Activated CD8-positive, alpha-beta memory T cell treated with anti-CD3 and anti-CD28 coated beads for 1 hour (primary cell): ENCODE measurements around the gene GLIS1.

ENCODE experiments used
- DNase-seq, 2 donors: peaks; one replicate each; pipeline ENCODE4 v3.0.0-alpha.2; 2020; ENCODE audit warnings: low read depth in 1 of 2; ENCODE audit errors: extremely low read depth in 1 of 2

The GLIS1 gene

DNA sequence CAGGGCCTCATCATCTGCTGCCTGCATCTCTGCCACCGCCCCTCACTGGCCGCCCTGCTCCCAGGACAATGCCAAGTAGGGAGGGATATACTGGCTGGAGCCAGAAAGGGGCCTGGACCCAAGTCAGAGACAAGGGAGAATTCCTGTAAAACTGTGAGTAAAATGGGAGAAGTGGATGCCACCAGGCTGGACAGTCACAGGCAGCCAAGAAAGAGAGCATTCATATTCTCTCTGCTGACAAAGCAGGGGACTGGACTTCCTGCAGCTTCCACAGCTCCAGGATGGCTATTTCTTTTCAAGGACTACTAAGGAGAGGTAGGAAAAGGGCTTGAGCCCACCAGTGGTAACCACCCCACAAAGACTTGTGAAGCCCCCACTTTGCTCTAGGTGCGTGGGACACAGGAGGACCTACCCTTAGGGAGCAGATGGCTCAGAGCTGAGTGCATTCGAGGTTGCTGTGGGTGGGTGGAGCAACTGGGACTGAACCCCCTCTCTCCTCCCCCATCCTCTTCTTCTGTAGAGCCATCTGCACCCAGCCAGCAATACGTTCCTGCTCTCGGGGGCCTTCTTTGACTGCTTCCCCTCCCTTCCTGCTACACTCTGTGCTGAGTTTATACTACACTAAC, 57.5 kb downstream of the GLIS1 start:
- DNase-seq: no peak

DNA sequence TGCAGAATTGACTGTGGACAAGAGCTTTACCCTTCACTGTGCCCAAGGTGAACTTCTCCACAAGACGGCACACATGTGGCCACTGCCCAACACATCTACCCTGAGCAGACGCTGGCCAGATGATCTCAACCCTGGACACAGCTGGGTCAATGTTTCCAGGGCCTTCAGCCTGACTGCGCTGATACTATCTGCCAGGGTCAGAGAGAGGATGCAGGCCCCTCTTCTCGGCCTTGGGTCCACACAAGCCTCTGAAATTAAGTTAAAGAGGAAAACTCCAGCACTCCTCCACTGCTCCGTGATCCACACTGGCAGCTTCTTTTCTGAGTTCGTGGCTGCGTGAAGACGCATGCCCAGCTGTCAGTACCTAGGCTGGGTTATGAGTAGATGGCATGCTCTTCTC, 58.1 kb downstream of the GLIS1 start:
- no peak for DNase-seq

DNA sequence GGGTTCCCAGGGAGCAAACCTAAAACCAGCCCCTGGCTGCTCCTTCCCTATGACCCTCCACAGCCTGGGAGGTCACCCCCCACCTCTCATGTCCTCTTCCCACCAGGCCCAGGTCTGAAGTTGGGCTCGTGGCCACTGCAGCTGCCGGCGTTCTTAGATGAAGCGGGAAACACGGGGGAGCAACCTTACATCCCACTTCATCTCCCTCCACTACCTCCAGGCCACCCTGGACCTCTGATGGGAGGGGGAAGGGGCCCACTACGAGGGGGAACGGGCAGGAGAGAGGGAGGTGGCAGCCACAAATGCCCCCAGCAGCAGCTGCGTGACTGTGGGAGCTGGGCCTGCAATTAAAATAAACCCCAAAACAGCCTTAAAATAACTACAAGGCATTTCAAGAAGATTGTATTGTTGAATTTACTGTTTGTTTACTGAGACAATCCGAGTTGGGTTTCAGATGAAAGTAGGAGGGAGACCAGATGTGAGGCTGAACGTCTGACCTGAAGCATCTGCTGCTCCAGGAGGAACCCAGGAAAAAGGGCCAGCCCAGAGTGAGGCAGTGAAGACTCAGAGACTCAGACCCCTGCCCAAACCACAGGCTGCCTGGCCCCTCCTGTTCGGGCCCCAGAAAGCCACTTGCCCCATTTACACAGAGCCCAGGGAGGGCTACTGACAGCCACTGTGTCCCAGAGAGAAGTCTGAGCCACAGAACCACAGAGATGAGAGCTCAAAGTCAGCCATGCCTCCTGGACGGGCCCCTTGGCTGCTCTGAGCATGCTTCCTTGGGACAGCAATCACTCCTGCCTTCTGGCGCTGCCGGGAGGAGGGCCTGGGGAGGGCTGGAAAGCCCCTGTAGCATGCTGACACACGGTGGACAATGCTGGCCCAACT, 59.8 kb downstream of the GLIS1 start:
- DNase-seq: no peak

DNA sequence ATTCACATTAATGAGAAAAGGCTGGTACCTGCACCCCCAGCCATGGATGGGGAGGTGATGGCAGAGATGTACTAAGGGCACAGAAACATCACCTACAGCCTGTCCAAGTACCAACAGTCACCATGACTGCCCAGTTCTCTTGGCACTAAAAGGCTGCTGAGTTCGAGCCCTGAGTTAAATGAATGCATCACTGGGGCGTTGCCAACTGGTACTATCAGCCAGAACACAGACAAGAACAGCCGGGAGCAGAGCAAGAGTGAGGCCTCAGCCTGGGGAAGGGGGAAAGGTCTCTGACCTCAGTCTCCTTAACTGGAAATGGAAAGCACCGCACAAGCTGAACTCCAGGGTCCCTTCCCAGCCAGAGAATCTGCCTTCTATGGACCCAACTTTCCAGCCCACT, 60.5 kb downstream of the GLIS1 start:
- no peak for DNase-seq

DNA sequence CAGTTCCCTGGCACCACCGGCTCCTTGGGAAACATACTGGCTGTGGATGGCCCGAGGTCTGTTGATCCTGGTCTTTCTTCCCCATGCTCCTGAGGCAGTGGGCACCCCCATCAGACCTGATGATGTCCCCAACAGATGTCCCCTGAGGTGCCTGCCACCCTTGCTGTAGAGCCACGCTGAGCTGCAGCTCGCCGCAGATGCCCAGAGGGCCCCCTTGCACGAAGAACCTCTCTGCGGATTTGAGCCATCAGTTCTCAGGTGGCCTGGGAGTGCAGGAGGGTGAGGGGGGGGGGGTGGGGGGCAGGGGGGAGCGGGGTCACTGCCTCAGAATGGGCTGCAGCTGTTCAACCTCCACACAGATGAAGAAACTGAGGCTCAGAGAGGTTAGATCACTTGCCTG, 60.9 kb downstream of the GLIS1 start:
- no peak for DNase-seq

DNA sequence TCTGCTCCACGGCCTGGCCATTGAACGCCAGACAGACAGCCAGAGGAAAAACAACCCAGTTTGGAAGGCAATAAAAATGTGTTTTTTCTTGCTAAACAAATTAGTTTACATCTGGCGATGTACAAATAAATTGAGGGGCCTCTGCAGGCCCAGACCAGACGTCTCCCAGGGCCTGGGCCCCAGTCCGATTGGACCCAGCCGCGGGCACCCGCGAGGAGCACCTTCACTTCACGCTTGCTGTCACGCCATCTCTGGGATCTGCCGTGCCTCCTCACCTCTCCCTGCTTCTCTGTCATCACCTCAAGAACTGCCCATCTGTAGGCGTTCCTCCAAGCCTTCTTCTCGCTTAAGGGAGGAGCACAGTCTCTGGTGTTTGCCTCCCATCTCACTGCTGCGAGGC, 61.5 kb downstream of the GLIS1 start:
- no peak for DNase-seq

DNA sequence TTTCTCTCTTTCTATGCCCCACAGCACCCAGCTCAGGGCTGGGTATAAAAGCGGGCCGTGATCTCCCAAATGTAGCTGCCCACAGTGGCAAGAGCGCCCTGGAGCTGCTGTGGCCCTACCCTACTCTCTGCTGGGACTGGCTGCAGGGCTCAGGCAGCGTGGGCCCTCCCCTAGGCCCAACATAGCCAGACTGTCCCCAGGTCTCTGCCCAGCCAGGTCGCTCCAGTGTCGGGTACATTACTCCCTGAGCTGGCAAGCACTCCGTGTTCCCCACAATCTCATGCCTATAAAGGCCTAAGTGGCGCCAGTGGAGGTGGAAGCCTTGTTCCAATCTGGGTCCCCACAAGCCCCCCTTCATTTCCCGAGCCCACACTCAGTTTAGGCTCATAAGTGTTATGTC, 66.2 kb downstream of the GLIS1 start:
- no peak for DNase-seq

DNA sequence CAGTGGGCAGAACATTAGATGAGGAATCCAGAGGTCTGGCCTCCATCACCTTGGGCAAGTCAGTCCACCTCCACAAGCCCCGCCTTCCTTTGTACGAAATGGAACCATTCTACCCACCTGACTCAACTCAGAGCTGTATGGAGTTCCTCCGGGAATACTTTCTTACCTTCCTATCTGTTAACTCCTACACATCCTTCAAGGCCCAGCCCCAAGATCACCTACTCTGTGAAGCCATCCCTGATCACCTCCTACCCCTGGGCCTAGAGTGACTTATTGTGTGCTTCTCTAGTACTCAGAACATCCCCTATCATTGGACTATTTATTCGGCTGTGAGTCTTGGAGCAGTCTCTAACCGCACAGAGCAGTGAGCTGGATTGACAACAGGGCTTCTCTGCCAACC, 66.7 kb downstream of the GLIS1 start:
- no peak for DNase-seq

DNA sequence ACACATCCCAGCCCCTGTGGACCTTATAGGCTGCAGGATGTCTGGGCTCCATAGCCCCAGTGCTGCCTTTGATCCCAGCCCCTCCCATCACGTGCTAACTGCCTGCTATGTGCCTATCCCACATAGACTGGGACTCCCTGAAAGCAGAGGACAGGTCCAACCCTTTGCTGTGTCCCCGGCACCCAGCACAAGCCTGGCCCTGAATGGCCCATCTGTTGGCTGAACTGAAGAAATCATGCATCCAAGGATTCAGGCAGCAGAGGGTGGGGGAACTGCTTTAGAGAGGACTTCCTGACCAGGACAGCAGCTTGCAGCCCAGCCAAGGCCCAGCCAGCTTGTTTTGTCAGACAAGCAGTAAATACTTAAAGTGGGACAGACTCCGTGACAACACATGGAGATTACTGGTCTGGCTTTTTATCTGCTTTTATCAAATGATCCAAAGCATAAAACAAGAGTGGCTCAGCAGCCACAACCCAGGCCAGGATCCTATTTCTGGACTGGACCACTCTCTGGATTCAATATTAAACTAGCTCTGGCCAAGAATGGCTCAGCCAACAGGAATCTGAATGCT, 69.3 kb downstream of the GLIS1 start:
- DNase-seq: no peak

DNA sequence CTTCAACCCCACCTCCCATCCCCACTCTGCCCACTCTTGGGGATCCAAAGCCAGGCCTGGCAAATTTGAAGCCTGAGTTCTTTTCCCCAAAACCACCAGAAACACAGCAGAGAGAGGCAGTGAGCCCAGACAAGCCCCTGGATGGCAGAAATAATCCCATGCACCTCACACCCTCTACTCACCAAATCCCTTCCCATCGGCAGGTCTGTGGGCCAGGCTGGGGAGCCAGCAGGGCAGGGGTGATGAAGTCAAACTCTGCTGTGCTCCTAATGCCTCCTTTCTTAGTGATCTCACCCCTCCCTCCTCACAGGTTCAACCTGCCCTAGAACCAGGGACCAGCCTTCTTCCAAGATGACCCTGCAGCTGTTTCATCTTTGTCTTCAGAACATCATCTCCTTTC, 72.4 kb downstream of the GLIS1 start:
- DNase-seq: no peak

DNA sequence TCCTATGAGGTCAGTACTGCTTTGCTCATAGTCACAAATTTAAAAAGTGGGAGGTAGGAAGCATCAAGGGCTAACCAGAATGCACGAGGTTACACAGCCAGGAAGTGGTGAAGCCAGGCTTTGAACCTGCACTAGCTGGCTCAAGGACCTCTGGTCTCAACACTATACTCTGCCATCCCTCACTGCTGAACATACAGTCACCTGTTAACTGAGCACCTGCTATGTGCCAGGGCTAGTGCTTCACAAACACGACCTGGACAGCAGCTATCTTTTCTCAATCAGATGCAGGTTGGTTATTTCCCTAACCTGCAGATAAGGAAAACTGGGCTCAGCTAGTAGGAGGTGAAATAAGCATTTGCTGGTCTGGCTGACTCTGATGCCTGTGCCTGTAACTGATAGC, 73.0 kb downstream of the GLIS1 start:
- DNase-seq: no peak

DNA sequence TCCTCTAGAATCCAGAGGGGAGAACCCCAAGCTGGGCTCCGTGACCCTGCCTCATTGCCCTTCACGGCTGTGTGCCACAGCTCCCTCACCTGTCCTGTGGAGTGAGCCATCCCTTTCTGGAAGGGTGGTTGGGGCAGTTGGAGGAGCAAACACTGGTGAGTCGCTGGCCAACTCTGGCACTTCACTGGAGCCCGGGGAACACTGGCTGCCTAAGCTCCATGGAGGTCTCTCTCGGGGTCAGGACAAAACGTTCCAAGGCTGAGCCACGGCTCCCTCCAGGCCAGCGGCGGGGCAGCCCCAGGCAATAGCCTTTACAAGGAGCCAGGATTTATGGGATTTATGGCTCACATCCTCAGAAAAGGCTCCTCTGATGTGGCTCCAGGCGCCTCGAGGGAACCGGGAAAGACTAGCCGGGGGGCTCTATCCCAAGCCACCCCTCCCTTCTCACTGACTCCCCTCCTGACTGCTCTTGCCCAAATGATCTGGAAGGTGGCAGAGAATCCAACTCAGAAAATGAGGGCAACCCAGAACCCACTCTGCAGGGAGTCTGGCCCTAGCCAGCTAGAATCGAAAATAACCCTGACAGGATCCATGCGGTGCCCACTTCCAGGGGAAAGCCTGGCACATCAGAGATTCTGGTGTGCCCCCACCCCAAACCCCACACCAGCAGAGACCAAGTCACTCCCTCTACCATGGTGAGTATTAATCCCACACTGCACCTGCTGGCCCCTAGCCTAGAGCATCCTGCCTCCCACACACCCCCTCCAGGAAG, 75.2 kb downstream of the GLIS1 start:
- DNase-seq: no peak

DNA sequence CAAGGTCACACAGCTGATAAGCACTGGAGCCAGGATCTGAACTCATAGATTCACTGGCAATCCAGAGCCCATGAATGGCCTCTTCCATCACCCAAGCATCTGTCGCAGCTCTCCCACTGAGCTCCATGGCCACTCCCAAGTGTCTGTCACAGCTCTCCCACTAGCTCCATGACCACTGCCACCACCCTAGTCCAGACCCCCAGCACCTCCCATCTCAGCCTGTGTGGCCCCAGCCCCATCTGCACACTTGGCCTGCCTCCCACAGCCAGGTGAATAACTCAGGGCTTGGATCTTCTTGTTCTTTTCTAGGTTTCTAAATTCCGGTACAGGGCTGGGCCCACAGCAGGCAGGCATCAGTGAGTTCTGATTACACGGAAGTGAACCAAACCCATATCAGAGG, 76.0 kb downstream of the GLIS1 start:
- no peak for DNase-seq

DNA sequence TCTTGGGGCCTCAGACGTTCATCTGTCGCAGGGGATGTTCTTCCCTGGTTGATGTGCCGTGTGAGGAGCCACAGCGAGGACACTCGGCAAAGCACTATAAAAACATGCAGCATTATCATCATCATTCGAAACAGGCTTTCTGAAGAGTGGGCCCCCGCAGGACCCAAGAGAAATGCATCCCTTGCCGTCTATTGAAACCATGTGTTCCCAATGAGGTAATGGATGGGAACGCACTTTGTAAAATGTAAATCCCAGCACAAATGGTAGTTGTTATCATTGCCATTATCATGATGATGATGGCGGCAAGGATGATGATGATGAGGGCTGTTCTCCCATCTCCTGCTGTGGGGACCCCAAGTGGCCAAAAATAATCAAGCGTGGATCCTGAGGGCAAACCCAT, 76.8 kb downstream of the GLIS1 start:
- no peak for DNase-seq

DNA sequence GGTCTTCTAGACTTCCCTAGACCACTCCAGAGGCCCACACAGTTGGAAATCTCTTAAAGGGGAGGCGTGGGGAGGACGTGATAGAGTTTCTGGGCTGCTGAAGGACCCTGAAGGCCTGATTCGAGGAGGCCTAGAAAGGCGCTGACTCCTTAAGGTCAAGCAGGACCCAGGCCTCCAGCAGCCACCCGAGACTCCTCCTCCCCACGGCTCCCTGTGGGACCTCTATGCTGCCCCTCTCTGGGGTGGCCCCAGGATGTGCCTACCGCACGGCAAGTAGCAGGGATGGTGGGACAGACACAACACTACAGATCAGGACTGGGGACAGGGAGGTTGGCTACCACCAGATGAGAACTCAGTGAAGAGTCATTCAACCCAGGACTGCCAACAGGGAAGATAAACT, 77.5 kb downstream of the GLIS1 start:
- DNase-seq: no peak

DNA sequence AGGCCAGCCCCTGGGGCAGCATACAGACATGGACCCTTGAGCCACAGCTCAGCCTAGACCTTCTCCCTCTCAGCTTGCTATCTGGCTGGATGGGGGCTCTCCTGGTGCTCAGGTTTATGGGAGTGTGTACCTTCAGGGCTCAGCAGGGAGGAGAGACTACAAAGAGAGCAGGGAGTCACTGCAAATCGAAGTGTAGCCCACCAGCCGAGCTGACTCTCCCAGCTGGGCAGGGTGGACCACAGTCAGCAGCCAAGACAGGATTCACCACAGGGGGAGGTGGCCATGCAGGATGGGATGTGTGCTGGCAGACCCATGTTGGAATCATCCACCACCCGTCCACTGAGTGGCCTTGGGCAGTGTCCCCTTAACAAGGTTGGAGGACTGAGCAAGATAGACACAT, 78.3 kb downstream of the GLIS1 start:
- DNase-seq: no peak

DNA sequence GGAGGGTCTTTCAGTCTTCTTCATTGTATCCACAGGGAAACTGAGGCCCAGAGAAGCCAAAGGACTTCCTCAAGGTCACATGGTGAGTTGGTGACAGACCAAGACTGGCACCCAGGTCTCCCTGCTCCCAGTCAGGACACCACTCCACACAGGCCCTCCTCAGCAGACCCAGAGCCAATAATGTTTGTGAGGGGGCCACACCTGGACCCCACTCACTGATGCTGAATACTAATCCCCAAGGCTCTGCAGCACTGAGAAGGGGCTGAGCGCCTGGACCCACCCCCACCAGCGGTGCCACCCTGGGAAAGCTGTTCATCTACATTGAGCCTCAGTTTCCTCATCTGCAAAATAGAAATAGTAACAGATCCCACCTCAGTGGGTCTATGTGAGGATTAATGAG, 79.5 kb downstream of the GLIS1 start:
- DNase-seq: no peak

DNA sequence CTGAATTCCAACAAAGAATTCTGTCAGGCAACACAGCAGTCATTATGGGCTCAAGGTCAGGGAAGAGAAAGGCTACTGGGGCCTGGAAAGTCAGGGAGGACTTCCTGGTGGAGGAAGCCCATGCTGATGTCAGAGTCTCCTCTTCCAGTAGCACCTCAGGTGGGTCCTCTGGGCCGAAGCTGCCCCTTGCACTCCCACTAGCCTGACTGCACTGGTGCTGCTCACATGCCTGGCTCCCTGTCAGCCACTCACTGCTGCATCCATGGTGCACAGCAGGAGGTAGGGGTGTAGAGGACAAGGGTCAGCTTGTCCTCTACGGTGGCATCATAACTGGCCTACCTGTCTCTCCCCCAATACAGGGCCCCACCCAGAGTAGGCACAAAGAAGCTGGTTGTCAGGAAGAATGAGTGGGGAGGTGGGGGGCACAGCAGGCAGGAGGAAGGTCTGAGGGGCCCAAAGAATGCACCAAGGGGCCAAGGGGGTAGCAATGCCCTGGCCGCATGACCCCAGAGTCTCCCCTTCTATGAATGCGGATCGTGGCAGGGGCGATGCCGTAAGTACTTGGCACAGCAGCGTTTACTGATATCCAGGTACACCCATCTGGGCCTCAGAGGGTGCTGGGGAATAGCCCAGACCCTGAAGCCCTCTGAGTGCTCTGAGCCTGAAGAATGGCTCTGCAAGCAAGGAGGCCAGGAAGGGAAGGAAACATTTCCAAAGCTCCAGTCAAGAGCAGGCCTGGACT, 80.3 kb downstream of the GLIS1 start:
- no peak for DNase-seq

DNA sequence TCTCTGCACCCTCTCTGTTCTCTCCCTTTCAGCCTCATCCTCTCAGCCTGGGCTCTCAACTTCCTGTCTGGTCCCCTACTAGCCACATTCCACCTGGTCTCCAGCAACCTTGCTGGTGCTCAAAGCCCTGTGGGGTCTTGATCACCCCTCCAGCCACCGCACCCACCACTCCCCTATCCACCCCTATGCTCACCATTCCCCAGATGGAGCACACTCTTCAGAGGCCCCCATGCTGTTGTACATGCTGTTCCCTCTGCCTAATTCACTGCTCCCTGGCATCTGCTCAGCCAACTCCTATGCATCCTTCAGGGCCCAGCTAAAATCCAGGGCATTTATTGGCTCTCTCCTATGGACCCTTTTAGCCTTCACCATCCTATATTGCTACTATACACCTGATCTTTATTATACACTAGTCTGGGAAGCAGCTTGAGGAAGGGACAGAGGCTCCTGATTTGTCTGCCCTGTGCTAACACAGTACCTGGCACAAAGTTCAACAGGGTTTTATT, 81.0 kb downstream of the GLIS1 start:
- no peak for DNase-seq

DNA sequence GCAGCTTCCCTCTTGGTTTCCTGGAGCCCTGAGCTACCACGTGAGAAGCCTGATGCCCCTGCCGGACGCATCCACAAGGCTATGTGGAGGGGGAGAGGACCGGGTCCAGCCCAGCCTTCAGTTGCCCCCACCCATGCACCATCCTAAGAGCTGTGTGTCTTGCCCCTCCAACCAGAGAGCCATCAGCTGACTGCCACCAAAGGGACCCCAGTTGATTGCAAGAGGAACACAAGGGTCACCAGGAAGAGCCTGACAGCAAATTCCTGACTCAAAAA, 81.5 kb downstream of the GLIS1 start:
- DNase-seq: no peak
